NT2/D1 (cell line): ENCODE results near the gene CDH12.
"Not testable (repeated sequence)": the region's sequence is repeated elsewhere in the genome, so short reads cannot be mapped to it uniquely, and the experiment has no call there.

Experiments
- DNase-seq: peaks from one replicate; pipeline ENCODE4 v3.0.0-alpha.2; 2011; ENCODE audit warnings: low read depth, low spot score
- H3K27me3 ChIP-seq: 2 replicates; pipeline ENCODE4 v1.6.0; 2011; ENCODE audit warnings: mild to moderate bottlenecking; ENCODE audit not compliant: insufficient read length, insufficient read depth
- H3K36me3 ChIP-seq: 2 replicates; pipeline ENCODE4 v1.6.1; 2011; ENCODE audit warnings: mild to moderate bottlenecking, low read length, mixed read lengths; ENCODE audit not compliant: insufficient read depth, insufficient read length
- H3K4me1 ChIP-seq: 2 replicates; pipeline ENCODE4 v1.5.1; 2011; ENCODE audit not compliant: insufficient read depth, insufficient read length
- H3K4me3 ChIP-seq: 2 replicates; pipeline ENCODE4 v1.5.1; 2011; ENCODE audit warnings: low read depth; ENCODE audit not compliant: insufficient read length
- H3K9ac ChIP-seq: 2 replicates; pipeline ENCODE4 v1.6.0; 2011; ENCODE audit warnings: low read depth; ENCODE audit not compliant: insufficient read length
- H3K9me3 ChIP-seq: 2 replicates; pipeline ENCODE4 v1.5.1; 2011; ENCODE audit warnings: mild to moderate bottlenecking, low read length; ENCODE audit not compliant: insufficient read depth
- SUZ12 ChIP-seq: IDR thresholded peaks from 2 replicates; pipeline ENCODE4 v1.6.1; 2011; ENCODE audit not compliant: insufficient read length, insufficient read depth; ENCODE audit errors: extremely low read depth
- YY1 ChIP-seq: IDR thresholded peaks from 2 replicates; pipeline ENCODE4 v1.6.1; 2011; ENCODE audit not compliant: insufficient read length, insufficient read depth
- ZNF274 ChIP-seq: IDR thresholded peaks from 2 replicates; pipeline ENCODE4 v1.6.1; 2011; ENCODE audit warnings: mild to moderate bottlenecking, low read depth, low read length

CDH12 gene

GRCh38 chr5:22887566-22887965 lies 34.4 kb upstream of the CDH12 start:
- no peak for TF ChIP-seq ZNF274
- TF ChIP-seq SUZ12 = no peak
- TF ChIP-seq YY1 = no peak
- Histone ChIP-seq H3K9ac (no peak overlapping the region), H3K4me3 (no peak overlapping the region), H3K36me3 (no peaks in the 10 kb centered on the region), H3K9me3 (no peaks in the 10 kb centered on the region), H3K4me1 (no peaks in the 10 kb centered on the region), H3K27me3 (no peaks in the 10 kb centered on the region)
- no peak for DNase-seq

GRCh38 chr5:22858911-22859310 lies 5.8 kb upstream of the CDH12 start:
- not testable (repeated sequence) for H3K9me3 ChIP-seq, H3K9ac ChIP-seq, H3K27me3 ChIP-seq, H3K4me3 ChIP-seq, H3K4me1 ChIP-seq, DNase-seq, H3K36me3 ChIP-seq

GRCh38 chr5:22855824-22856223 lies 2.7 kb upstream of the CDH12 start:
- Histone ChIP-seq H3K9ac (no peak overlapping the region), H3K9me3 (no peaks in the 10 kb centered on the region), H3K36me3 (no peaks in the 10 kb centered on the region), H3K27me3 (peaks cover 16% of the 10 kb centered on the region), H3K4me3 (no peak overlapping the region), H3K4me1 (no peaks in the 10 kb centered on the region)
- TF ChIP-seq ZNF274 (no peak), YY1 (no peak), SUZ12 (no peak)
- no peak for DNase-seq

- Histone ChIP-seq H3K4me3 (no peak overlapping the region), H3K27me3 (peaks cover 16% of the 10 kb centered on the region), H3K36me3 (no peaks in the 10 kb centered on the region), H3K4me1 (no peaks in the 10 kb centered on the region), H3K9ac (no peak overlapping the region), H3K9me3 (no peaks in the 10 kb centered on the region)
- TF ChIP-seq YY1 = no peak
- TF ChIP-seq ZNF274 = no peak
- TF ChIP-seq SUZ12 = no peak
- DNase-seq = no peak
Observed at GRCh38 chr5:22850981-22851380, 2.2 kb downstream of the CDH12 start.

GRCh38 chr5:22846693-22847092 lies 6.5 kb downstream of the CDH12 start:
- TF ChIP-seq SUZ12 (no peak), YY1 (no peak), ZNF274 (no peak)
- H3K27me3 ChIP-seq = peaks cover 4% of the 10 kb centered on the region
- H3K4me1 ChIP-seq = no peaks in the 10 kb centered on the region
- no peaks in the 10 kb centered on the region for H3K9me3 ChIP-seq
- H3K4me3 ChIP-seq = no peak overlapping the region
- H3K9ac ChIP-seq = no peak overlapping the region
- no peaks in the 10 kb centered on the region for H3K36me3 ChIP-seq
- DNase-seq = no peak

- H3K36me3 ChIP-seq = no peaks in the 10 kb centered on the region
- no peaks in the 10 kb centered on the region for H3K27me3 ChIP-seq
- H3K9ac ChIP-seq = no peak overlapping the region
- TF ChIP-seq YY1 (no peak), ZNF274 (no peak), SUZ12 (no peak)
- no peak overlapping the region for H3K4me3 ChIP-seq
- H3K9me3 ChIP-seq = no peaks in the 10 kb centered on the region
- no peaks in the 10 kb centered on the region for H3K4me1 ChIP-seq
- no peak for DNase-seq
Observed at GRCh38 chr5:22844636-22845035, 8.5 kb downstream of the CDH12 start.

- Histone ChIP-seq H3K9ac (no peak overlapping the region), H3K36me3 (no peaks in the 10 kb centered on the region), H3K4me3 (no peak overlapping the region), H3K27me3 (no peaks in the 10 kb centered on the region), H3K4me1 (no peaks in the 10 kb centered on the region), H3K9me3 (no peaks in the 10 kb centered on the region)
- TF ChIP-seq ZNF274 (no peak), YY1 (no peak), SUZ12 (no peak)
- DNase-seq = no peak
Observed at GRCh38 chr5:22844155-22844554, 9.0 kb downstream of the CDH12 start.

GRCh38 chr5:22842574-22842973 lies 10.6 kb downstream of the CDH12 start:
- no peaks in the 10 kb centered on the region for H3K27me3 ChIP-seq
- H3K9me3 ChIP-seq = no peaks in the 10 kb centered on the region
- no peaks in the 10 kb centered on the region for H3K4me1 ChIP-seq
- no peak overlapping the region for H3K9ac ChIP-seq
- H3K4me3 ChIP-seq = no peak overlapping the region
- TF ChIP-seq YY1 = no peak
- TF ChIP-seq SUZ12 = no peak
- no peak for TF ChIP-seq ZNF274
- no peaks in the 10 kb centered on the region for H3K36me3 ChIP-seq
- no peak for DNase-seq
